ENCODE data around the gene MICAL2.
A peak's percentile ranks its signal among the peaks of the same experiment; 100 is the strongest.

MICAL2 gene

DNA sequence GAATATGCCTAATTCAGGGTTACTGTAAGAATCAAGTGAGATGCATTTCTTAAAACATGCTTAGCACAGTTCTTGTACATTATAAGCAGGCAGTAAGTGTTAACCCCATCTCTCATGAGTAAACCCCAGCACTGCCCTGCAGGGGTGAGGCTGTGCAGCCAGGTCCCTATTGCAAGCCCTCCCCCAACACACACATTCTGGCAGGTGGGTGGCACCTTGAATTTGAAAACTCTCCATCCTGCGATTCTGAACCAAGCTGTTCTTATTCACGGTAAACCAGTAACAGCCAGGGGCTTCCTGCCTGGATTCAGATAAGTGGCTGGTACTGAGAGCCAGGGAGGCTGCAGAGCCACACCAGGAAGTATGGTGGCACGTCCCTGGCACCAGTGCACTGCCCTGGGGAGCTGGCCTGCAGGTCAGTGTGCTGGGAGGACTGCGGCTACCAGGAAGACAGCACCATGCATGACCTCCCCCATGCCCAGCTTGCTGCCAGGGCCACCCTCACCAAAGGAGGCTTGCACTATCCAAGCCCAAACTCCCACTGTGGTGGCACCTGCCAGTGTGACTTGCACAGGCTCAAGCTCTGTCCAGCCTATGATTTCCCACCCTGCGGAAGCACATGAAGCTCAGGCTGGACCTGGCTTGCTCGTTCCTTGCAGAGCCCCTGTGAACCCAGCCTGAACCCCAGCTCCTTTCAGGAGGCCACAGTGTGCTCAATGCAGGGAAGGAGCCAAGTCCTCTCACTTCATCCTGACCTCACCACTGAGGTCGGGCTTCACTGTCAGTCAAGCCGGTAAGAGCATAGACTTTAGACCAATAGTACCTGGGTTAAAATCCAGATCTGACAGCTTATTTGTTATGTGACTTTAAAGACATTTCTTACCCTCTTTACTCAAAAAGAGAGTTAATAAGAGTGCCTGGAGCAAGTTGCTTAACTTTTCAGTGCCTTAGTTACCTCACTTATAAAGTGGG is 88.1 kb downstream of the MICAL2 start:
- POLR2A ChIA-PET (ENCODE audit: low non-redundant PET): no interaction called here
- TF ChIP-seq, protein P1, sequence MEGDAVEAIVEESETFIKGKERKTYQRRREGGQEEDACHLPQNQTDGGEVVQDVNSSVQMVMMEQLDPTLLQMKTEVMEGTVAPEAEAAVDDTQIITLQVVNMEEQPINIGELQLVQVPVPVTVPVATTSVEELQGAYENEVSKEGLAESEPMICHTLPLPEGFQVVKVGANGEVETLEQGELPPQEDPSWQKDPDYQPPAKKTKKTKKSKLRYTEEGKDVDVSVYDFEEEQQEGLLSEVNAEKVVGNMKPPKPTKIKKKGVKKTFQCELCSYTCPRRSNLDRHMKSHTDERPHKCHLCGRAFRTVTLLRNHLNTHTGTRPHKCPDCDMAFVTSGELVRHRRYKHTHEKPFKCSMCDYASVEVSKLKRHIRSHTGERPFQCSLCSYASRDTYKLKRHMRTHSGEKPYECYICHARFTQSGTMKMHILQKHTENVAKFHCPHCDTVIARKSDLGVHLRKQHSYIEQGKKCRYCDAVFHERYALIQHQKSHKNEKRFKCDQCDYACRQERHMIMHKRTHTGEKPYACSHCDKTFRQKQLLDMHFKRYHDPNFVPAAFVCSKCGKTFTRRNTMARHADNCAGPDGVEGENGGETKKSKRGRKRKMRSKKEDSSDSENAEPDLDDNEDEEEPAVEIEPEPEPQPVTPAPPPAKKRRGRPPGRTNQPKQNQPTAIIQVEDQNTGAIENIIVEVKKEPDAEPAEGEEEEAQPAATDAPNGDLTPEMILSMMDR (conservative IDR thresholded peaks at IDR 0.05; ENCODE audit: low read depth): no peak
- peak overlapping the region; percentile 33 for H3K27ac ChIP-seq
- CTCF ChIA-PET: interaction anchor here (0.6 kb wide), 1 partner anchor 38 kb away, joined by 3 read pairs; no protein-coding TSS in a partner anchor
- DNase-seq (ENCODE audit: low spot score): no peak

DNA sequence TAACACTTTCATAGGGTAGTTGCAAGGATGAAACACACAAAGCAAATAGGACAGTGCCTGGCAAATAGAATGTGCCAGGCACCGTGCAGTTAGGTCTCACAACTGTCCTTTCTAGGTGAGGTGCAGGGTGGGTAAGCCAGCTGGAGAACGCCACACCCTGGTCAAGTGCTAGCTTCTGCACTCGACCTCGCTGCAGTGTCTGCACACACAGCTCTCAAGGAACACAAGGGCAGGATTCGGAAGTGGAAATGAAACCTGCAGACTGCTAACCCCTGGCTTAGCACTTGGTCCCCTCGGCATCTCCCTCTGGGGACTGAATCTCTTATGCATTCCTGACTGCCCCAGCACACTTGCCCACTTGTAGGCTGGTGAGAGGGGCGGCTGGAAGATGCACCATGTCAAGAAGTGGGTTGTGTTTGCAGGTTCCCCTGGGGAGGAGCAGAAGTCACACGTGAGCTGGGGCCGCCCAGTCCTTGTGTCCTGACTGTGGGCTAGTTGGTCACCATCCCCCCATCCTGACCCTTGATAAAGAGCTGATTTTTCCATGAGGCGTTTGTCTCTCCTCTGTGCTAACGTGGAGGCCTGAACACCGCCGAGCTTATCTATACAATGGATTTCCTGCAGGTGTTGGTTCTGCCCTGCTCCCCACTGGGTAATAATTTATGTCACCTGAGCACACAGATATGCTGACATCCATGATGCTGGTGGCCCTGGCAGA is 89.0 kb downstream of the MICAL2 start:
- CTCF ChIA-PET: interaction anchor here (0.5 kb wide), 1 partner anchor 837 kb away, joined by 3 read pairs; no protein-coding TSS in a partner anchor
- POLR2A ChIA-PET (ENCODE audit: low non-redundant PET): no interaction called here
- no peak for DNase-seq (ENCODE audit: low spot score)
- TF ChIP-seq, protein P1 (conservative IDR thresholded peaks at IDR 0.05; ENCODE audit: low read depth): no peak
- H3K27ac ChIP-seq: peak overlapping the region; percentile 56

DNA sequence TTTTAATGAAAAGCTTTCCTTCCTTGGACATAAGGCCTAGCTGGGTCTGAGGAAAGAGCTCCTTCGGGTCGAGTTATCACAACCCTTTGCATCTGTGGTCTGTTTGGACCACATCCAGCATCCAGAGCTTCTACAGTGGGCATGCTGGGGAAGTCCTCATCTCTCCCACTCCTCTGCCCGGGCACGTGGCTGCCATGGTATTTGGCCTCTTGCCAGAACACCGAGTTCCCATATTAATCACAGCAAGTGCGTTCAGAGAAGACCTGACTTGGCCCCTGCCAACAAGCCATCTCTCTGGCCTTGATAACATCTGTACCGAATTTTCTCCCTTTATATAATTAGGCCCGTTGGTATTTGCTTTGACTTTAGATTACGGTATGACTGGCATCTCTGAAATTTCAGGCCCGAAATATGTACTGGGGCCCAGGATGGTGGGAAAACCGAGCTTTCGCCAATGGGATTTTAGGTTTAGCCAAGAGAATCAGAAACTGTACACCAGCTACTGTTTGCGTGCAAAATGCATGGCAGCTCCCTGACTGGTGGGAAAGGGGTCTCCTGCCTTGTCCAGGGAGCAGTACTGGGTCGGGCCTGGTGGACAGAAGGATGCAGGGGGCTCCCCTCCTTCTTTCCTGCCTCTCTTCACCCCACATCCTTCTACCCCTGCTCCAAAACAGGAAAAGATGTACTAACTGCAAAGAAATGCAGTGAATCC is 90.0 kb downstream of the MICAL2 start:
- peak overlapping the region; percentile 56 for H3K27ac ChIP-seq
- TF ChIP-seq, protein P1 (conservative IDR thresholded peaks at IDR 0.05; ENCODE audit: low read depth): no peak
- DNase-seq (ENCODE audit: low spot score): peak; percentile 30
- CTCF ChIA-PET: interaction anchor here (0.5 to 0.6 kb wide), 2 partner anchors 48 to 836 kb away, joined by 3 read pairs; no protein-coding TSS in a partner anchor
- POLR2A ChIA-PET (ENCODE audit: low non-redundant PET): no interaction called here

DNA sequence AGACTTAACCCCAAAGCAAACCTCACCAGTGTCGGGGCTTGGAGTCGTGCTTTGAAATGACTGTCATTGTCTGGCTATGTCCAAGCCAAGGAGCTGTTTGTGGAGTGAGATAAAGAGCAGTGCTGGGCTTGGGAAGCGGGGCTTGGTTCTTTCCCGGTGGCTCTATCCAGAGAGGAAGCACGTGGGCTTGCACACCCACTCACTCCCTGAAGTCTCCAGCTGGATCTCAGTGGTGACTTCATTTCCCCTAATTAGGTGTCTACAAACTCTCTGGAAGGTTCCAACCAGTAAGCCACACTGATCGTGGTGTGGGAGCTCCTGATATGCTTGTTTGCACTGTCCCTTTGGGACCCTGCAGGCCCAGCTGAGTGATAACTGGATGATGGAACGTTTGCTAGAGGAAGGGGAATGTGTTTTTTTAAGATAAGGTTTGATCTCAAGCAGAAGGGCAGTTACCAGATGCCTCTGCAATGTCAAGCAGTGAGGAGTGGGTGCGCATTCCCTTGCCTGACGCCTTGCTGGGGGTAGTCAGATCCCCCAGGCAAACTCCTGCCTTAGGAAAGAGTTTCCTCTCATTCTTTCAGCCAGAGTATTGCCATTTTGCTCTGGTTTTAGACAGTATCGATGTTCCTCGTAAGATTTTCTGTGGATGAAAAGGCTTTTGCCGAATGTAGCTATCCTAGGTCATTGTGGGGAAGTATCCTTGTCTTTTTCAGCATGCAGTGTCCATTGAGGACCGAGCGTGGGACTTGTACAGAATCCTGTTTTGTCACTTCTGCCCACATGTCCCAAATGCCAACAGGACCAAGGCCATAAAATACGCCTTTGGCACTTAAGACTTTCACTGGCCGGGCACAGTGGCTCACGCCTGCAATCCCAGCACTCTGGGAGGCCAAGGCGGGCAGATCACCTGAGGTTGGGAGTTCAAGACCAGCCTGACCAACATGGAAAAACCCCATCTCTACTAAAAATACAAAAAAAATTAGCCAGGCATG is 90.9 kb downstream of the MICAL2 start:
- H3K27ac ChIP-seq: peak overlapping the region; percentile 56
- TF ChIP-seq, protein P1 (conservative IDR thresholded peaks at IDR 0.05; ENCODE audit: low read depth): no peak
- no peak for DNase-seq (ENCODE audit: low spot score)
- ChIA-PET POLR2A (ENCODE audit: low non-redundant PET) (no interaction called here), CTCF (no interaction called here)

DNA sequence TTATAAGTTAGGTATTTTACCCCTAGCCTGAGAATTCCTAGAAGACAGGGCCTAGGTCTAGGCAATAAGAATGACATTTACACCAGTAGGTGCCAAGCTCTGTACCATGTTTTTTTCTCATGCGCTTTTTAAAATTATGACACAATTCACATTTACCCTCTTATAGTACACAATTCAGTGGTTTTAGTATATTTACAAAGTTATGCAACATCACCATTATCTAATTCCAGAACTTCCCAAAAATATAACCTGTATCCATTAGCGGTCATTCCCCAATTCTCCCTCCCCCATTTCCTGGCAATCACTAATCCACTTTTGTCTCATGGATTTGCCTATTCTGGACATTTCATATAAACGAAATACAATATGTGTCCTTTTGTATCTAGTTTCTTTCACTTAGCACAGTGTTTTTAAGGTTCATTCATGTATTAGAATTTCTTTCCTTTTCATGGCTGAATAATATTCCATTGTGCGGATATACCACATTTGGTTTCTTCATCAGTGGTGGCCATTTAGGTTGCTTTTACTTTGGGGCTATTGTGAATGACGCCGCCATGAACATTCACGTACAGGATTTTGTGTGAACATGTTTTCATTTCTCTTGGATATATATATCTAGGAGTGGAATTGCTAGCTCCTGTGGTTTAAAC is 92.4 kb downstream of the MICAL2 start:
- no peak overlapping the region for H3K27ac ChIP-seq
- ChIA-PET POLR2A (ENCODE audit: low non-redundant PET) (no interaction called here), CTCF (interaction anchor here (0.7 kb wide), 1 partner anchor 33 kb away, joined by 9 read pairs; no protein-coding TSS in a partner anchor)
- no peak for DNase-seq (ENCODE audit: low spot score)
- TF ChIP-seq, protein P1 (conservative IDR thresholded peaks at IDR 0.05; ENCODE audit: low read depth): no peak
